BLaER1 treated with 17β-estradiol and CSF1 and Interleukin-3, amounts not matched to agents 10 nM and 100 nM (cell line): ENCODE results near the gene IQUB.

Source experiments
- H3K27ac ChIP-seq, 11 experiments: shearing (Covaris generic); formaldehyde crosslinking; 2 replicates each; pipeline ENCODE4 v1.8.1; 2022
- H3K27me3 ChIP-seq, 11 experiments: shearing (Covaris generic); formaldehyde crosslinking; 2 replicates each; pipeline ENCODE4 v1.8.1; 2022
- H3K36me3 ChIP-seq, 11 experiments: shearing (Covaris generic); formaldehyde crosslinking; 2 replicates each; pipeline ENCODE4 v1.8.1; 2022
- H3K4me1 ChIP-seq, 10 experiments: shearing (Covaris generic); formaldehyde crosslinking; 2 replicates each; pipeline ENCODE4 v1.8.1; 2022
- H3K4me2 ChIP-seq, 11 experiments: shearing (Covaris generic); formaldehyde crosslinking; 2 replicates each; pipeline ENCODE4 v1.8.1; 2022
- H3K4me3 ChIP-seq, 10 experiments: shearing (Covaris generic); formaldehyde crosslinking; 2 replicates each; pipeline ENCODE4 v1.8.1; 2022
- H3K9ac ChIP-seq, 11 experiments: shearing (Covaris generic); formaldehyde crosslinking; 2 replicates each; pipeline ENCODE4 v1.8.1; 2022
- H3K9me3 ChIP-seq, 11 experiments: shearing (Covaris generic); formaldehyde crosslinking; replicated peaks in 1 of 11; 2 replicates each; pipeline ENCODE4 v1.8.1; 2022
- H4K20me1 ChIP-seq, 11 experiments: shearing (Covaris generic); formaldehyde crosslinking; 2 replicates each; pipeline ENCODE4 v1.8.1; 2022
- Cebpa-rat ChIP-seq, 11 experiments: shearing (Covaris generic); IDR thresholded peaks; 2 replicates each; pipeline ENCODE4 v1.8.1; 2022

The IQUB gene

DNA sequence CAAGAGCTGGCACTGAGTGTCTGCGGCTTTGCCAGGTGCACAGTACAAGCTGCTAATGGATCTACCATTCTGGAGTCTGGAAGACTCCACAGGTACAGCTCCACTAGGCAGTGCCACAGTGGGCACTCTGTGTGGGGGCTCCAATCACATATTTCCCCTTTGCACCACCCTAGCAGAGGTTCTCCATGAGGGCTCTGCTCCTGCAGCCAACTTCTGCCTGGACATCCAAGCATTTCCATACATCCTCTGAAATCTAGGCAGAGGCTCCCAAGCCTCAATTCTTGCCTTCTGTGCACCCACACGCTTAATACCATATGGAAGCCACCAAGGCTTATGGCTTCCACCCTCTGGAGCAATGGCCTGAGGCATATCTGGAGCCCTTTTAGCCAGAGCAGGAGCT is 29.2 kb downstream of the IQUB start:
- no peak overlapping the region for H3K4me2 ChIP-seq
- peaks cover 16 to 27% (median 23%) of the 10 kb centered on the region in 11 experiments for H3K9me3 ChIP-seq
- no peak overlapping the region for H3K27ac ChIP-seq
- no peak overlapping the region for H3K9ac ChIP-seq
- H4K20me1 ChIP-seq, result no peaks in the 10 kb centered on the region
- no peak for TF ChIP-seq Cebpa-rat (IDR thresholded peaks at IDR 0.05)
- no peaks in the 10 kb centered on the region for H3K36me3 ChIP-seq
- H3K27me3 ChIP-seq, result no peaks in the 10 kb centered on the region
- no peak overlapping the region for H3K4me3 ChIP-seq
- no peaks in the 10 kb centered on the region for H3K4me1 ChIP-seq

DNA sequence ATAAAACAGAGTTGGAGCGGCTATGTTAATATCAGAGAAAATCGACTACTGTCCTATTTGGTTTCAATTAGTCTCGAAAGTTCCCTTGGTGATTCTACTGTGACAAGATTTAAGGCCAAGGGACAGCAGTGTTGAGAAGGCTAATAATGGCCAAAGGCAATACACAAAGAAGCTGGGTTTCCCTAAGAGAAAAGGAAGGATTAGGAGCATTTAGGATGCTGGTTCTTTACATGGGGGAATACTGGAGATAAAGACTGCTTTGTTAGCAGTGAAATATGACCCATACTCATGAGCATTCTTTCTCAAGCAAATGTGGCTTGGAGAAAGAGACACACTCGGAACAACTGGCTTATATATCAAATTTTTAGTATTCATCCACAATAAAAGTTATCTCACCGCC is 32.2 kb downstream of the IQUB start:
- no peak overlapping the region for H3K4me2 ChIP-seq
- no peaks in the 10 kb centered on the region for H4K20me1 ChIP-seq
- no peak overlapping the region for H3K9ac ChIP-seq
- H3K4me1 ChIP-seq, result no peaks in the 10 kb centered on the region
- no peak overlapping the region for H3K27ac ChIP-seq
- TF ChIP-seq Cebpa-rat (IDR thresholded peaks at IDR 0.05), result no peak
- no peaks in the 10 kb centered on the region for H3K36me3 ChIP-seq
- peaks cover 16 to 27% (median 23%) of the 10 kb centered on the region in 11 experiments for H3K9me3 ChIP-seq
- H3K27me3 ChIP-seq, result no peaks in the 10 kb centered on the region
- no peak overlapping the region for H3K4me3 ChIP-seq

DNA sequence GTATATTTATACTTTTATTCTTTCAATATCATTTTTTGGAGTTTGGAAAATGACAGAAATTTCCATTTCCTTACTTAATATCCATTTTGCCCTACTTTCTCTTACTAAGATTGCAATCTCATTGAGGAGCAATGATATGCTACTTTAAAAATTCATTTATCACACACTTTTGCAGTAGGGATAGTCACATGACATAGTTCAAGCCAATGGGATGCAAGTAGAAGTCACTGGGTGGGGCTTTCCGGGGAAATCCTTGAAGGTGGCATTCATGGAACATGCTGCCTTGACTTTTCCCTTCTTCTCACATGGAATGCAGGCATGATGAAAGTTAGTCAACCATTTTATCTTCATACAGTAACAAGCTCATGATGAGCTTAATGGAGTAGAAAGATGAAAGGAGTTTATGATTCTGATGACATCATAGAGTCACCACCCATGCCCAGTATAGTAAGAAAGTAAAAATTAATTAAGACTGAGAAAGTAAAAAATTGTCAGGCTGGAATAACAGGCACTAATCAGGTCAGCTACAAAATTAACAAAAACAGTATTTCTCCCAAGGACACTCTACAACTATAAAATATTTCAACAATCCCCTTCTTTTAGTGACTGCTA is 33.4 kb downstream of the IQUB start:
- TF ChIP-seq Cebpa-rat (IDR thresholded peaks at IDR 0.05), result no peak
- no peaks in the 10 kb centered on the region for H3K27me3 ChIP-seq
- H3K9me3 ChIP-seq, result peaks cover 15 to 21% (median 20%) of the 10 kb centered on the region in 11 experiments
- no peaks in the 10 kb centered on the region for H3K4me1 ChIP-seq
- no peak overlapping the region for H3K27ac ChIP-seq
- H3K4me3 ChIP-seq, result no peak overlapping the region
- no peak overlapping the region for H3K4me2 ChIP-seq
- no peak overlapping the region for H3K9ac ChIP-seq
- no peaks in the 10 kb centered on the region for H3K36me3 ChIP-seq
- no peaks in the 10 kb centered on the region for H4K20me1 ChIP-seq

DNA sequence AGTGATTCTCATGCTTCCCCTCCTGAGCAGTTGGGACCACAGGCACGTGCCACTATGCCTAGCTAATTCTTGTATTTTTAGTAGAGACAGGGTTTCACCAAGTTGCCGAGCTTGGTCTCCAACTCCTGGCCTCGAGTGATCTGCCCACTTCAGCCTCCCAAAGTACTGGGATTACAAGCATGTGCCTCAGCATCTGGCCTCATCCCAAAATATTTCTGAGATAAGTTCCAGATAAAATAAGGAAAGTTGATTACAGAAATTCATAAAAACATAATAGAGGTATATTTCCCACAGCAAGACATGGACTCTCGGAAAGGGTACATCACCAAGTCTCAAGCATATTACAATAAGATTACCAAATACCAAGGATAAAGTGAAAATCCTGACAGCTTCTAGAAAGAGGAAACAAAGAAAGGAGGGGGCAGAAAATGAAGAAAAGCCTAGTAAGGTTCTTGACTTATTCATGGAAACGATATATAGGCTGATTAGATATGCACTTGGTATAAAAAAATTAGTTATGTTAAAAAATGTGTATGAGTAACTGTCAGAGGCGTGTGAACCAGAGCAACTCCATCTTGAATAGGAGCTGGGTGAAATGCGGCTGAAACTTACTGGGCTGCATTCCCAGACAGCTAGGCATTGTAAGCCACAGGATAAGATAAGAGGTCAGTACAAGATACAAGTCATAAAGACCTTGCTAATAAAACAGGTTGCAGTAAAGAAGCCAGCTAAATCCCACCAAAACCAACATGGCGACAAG is 35.0 kb downstream of the IQUB start:
- Histone ChIP-seq H3K4me3 (no peak overlapping the region), H3K4me2 (no peak overlapping the region), H3K36me3 (no peaks in the 10 kb centered on the region), H4K20me1 (no peaks in the 10 kb centered on the region), H3K9me3 (peaks cover 0 to 5% (median 4%) of the 10 kb centered on the region in 11 experiments; a peak in 11 of 22 replicates), H3K27ac (no peak overlapping the region), H3K4me1 (no peaks in the 10 kb centered on the region), H3K9ac (no peak overlapping the region), H3K27me3 (no peaks in the 10 kb centered on the region)
- TF ChIP-seq Cebpa-rat (IDR thresholded peaks at IDR 0.05), result no peak

DNA sequence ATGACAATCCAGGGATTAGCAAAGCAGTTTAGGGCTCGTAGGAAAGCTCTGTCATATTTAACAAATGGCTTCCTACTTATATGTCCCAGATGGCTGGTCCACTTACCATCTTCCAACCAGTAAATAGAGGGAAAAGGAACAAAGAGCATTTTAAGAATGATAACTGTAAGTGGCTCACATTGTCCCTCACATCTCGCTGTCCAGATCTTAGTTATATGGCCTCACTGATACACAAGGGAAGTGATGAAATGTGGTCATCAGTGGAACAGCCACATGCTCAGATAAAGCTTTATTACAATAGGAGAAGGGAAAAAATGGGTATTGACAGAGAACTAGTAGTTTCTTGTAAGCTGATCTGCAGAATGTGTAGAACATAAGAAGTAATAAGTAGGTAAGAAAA is 35.8 kb downstream of the IQUB start:
- Histone ChIP-seq H3K27ac (no peak overlapping the region), H3K36me3 (no peaks in the 10 kb centered on the region), H3K4me3 (no peak overlapping the region), H3K9me3 (no peaks in the 10 kb centered on the region), H3K27me3 (no peaks in the 10 kb centered on the region), H3K9ac (no peak overlapping the region), H4K20me1 (no peaks in the 10 kb centered on the region), H3K4me1 (no peaks in the 10 kb centered on the region), H3K4me2 (no peak overlapping the region)
- TF ChIP-seq Cebpa-rat (IDR thresholded peaks at IDR 0.05), result no peak

DNA sequence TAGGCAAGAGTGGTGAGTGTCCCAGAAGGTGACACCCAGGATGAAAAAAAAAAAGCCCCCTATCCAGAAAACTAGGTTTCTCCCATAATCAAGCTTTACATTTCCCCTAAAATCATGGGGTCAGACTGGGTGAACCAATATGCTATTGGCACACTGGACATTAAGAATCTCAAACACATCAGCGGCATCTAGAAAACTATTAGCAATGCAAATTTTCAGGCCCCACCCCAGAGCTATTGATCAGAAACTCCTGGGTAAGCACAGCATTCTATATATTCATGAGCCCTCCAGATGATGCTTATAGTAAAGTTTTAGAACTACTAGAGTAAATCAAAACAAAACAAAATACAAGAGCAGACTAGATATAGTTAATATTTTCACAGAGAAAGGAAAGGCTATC is 36.4 kb downstream of the IQUB start:
- no peak overlapping the region for H3K9ac ChIP-seq
- H3K4me2 ChIP-seq, result no peak overlapping the region
- no peaks in the 10 kb centered on the region for H3K36me3 ChIP-seq
- H3K4me3 ChIP-seq, result no peak overlapping the region
- H3K9me3 ChIP-seq, result no peaks in the 10 kb centered on the region
- H3K4me1 ChIP-seq, result no peaks in the 10 kb centered on the region
- no peaks in the 10 kb centered on the region for H4K20me1 ChIP-seq
- H3K27ac ChIP-seq, result no peak overlapping the region
- H3K27me3 ChIP-seq, result no peaks in the 10 kb centered on the region
- no peak for TF ChIP-seq Cebpa-rat (IDR thresholded peaks at IDR 0.05)

DNA sequence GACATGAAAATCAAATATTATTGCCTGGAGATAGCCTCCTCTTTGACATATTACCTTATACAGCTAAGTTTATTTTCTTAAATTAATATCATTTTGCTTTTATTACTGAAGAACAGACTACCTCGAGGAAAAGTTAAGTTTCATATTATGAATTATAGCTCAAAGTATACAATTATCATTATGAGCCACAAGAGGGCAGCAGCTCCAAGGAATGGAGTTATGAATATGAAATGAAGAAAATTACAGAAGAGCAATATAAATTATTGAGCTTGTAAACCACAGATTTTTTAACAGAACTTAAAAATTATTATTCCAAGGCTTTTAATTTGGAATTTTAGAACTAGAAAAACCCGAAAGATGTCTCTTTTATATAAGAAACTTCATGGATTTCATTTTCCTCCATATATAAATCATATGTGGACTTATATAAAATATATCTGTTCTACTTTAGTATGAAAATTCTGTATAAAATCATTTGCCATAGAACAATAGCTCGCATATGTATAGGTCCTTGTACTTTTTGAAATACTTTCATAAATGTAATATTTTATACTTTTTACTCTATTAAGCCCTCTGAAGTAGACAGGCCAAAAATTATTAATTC is 40.1 kb downstream of the IQUB start:
- Histone ChIP-seq H4K20me1 (no peaks in the 10 kb centered on the region), H3K4me2 (no peak overlapping the region), H3K9me3 (no peaks in the 10 kb centered on the region; a peak in 1 of 22 replicates), H3K4me3 (no peak overlapping the region), H3K36me3 (no peaks in the 10 kb centered on the region), H3K4me1 (no peaks in the 10 kb centered on the region), H3K9ac (no peak overlapping the region), H3K27ac (no peak overlapping the region), H3K27me3 (no peaks in the 10 kb centered on the region)
- no peak for TF ChIP-seq Cebpa-rat (IDR thresholded peaks at IDR 0.05)

DNA sequence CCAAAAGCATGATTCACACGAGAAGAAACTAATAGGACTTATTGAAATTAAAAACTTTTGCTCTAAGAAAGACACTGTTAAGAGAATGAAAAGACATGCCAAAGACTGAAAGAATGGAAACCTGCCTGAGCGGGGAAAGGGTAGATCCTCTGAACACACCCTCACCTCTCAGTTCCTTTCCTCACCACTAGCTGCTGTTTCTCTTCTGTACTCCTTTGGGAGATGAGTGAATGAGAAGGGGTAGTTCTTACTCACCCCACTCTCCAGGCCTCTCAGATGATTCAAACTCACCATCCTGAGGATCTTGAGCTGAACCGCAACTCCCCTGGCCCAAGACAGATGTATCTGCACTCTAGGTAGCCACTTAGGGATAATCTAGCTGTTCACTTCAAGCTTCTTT is 41.9 kb downstream of the IQUB start:
- no peak overlapping the region for H3K27ac ChIP-seq
- no peak for TF ChIP-seq Cebpa-rat (IDR thresholded peaks at IDR 0.05)
- H4K20me1 ChIP-seq, result no peaks in the 10 kb centered on the region
- H3K27me3 ChIP-seq, result no peaks in the 10 kb centered on the region
- H3K9ac ChIP-seq, result no peak overlapping the region
- H3K4me2 ChIP-seq, result no peak overlapping the region
- no peaks in the 10 kb centered on the region for H3K36me3 ChIP-seq
- H3K4me1 ChIP-seq, result no peaks in the 10 kb centered on the region
- no peak overlapping the region for H3K4me3 ChIP-seq
- H3K9me3 ChIP-seq, result peaks cover 0 to 7% (median 0%) of the 10 kb centered on the region in 11 experiments; a peak in 3 of 22 replicates

DNA sequence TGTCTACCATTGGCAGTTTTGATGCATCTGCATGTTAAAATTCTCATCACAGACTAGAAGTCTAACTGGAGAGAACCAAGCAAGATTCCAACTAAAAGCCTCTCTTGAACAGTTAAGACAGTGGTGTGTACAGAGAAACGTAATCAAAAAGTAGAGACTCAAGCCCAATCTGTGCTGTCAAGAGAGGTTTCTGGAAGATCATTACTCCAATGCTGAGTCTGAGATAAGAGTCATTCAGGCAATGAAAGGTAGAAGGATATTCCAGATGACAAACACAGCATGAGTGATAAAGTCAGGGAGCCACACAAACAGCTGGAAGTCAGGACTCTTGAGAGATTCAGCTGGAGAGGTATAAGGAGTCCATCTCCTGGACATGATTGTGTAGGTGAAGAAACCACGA is 48.7 kb downstream of the IQUB start:
- Histone ChIP-seq H3K27ac (no peak overlapping the region), H3K9me3 (peaks cover 0 to 7% (median 0%) of the 10 kb centered on the region in 11 experiments; a peak in 3 of 22 replicates), H3K4me3 (no peak overlapping the region), H3K9ac (no peak overlapping the region), H3K27me3 (no peaks in the 10 kb centered on the region), H3K36me3 (no peaks in the 10 kb centered on the region), H3K4me1 (no peaks in the 10 kb centered on the region), H3K4me2 (no peak overlapping the region), H4K20me1 (no peaks in the 10 kb centered on the region)
- TF ChIP-seq Cebpa-rat (IDR thresholded peaks at IDR 0.05), result no peak
